CD4-positive, alpha-beta T cell treated with Interferon gamma for 1 hour (primary cell): ENCODE measurements around the gene HAUS3.

Experiments used
- DNase-seq: peaks from one replicate; pipeline ENCODE4 v3.0.0-alpha.2; 2020

The HAUS3 gene

GRCh38 chr4:2262145-2262943 lies 20.4 kb upstream of the HAUS3 start:
- DNase-seq, result peak; percentile 98

- DNase-seq, result no peak
These were observed 19.9 kb upstream of the HAUS3 start, which contains the start of gene MXD4 for GRCh38 chr4:2261853-2262144. TSS of gene MXD4 (minus strand) at chr4:2262109. CDS start at chr4:2261980, 129 bp downstream.

GRCh38 chr4:2261110-2261852 lies 19.4 kb upstream of the HAUS3 start:
- peak; percentile 46 for DNase-seq

- peak; percentile 0 for DNase-seq
These were observed 18.6 kb upstream of the HAUS3 start for GRCh38 chr4:2260344-2261109.

- peak; percentile 0 for DNase-seq
These were observed 17.8 kb upstream of the HAUS3 start for GRCh38 chr4:2259541-2260343.

- DNase-seq, result no peak
These were observed 17.2 kb upstream of the HAUS3 start for GRCh38 chr4:2259036-2259540.

- DNase-seq, result no peak
These were observed 16.4 kb upstream of the HAUS3 start for GRCh38 chr4:2258091-2259035.

- DNase-seq, result no peak
These were observed 15.6 kb upstream of the HAUS3 start for GRCh38 chr4:2257361-2258081.

- DNase-seq, result no peak
These were observed 14.9 kb upstream of the HAUS3 start for GRCh38 chr4:2256781-2257191.

GRCh38 chr4:2256156-2256731 lies 14.3 kb upstream of the HAUS3 start:
- DNase-seq, result no peak

- DNase-seq, result no peak
These were observed 13.7 kb upstream of the HAUS3 start for GRCh38 chr4:2255501-2256155.

- no peak for DNase-seq
These were observed 13.0 kb upstream of the HAUS3 start for GRCh38 chr4:2254665-2255500.

- no peak for DNase-seq
These were observed 11.5 kb upstream of the HAUS3 start for GRCh38 chr4:2253160-2254084.

GRCh38 chr4:2252530-2253091 lies 10.7 kb upstream of the HAUS3 start:
- no peak for DNase-seq

GRCh38 chr4:2251795-2252529 lies 10.0 kb upstream of the HAUS3 start:
- no peak for DNase-seq

- DNase-seq, result no peak
These were observed 9.3 kb upstream of the HAUS3 start for GRCh38 chr4:2251073-2251794.
